Mesenchymal stem cell (in vitro differentiated cells and primary cell): Measurements from ENCODE around the gene OSBPL9.

Experiments used
- DNase-seq: peaks from one replicate; pipeline ENCODE4 v3.0.0-alpha.2; 2013
- H2AFZ ChIP-seq: one replicate; pipeline ENCODE4 v1.6.1; 2013; ENCODE audit warnings: low read depth, mild to moderate bottlenecking, control low read depth, inconsistent platforms, low read length, moderate library complexity
- H2AK5ac ChIP-seq: 2 replicates; pipeline ENCODE4 v1.6.1; 2013; ENCODE audit warnings: low read length, moderate library complexity, mild to moderate bottlenecking, inconsistent platforms; ENCODE audit not compliant: severe bottlenecking
- H2BK120ac ChIP-seq: one replicate; pipeline ENCODE4 v1.6.1; 2013; ENCODE audit warnings: low read depth, mild to moderate bottlenecking, inconsistent platforms, low read length, moderate library complexity
- H2BK12ac ChIP-seq, 2 experiments: one replicate each; pipeline ENCODE4 v1.6.1; 2013; ENCODE audit warnings: inconsistent platforms in 2 of 2, low read length in 2 of 2, mild to moderate bottlenecking in 2 of 2, moderate library complexity in 2 of 2, control low read depth in 1 of 2
- H2BK15ac ChIP-seq: one replicate; pipeline ENCODE4 v1.6.1; 2013; ENCODE audit warnings: mild to moderate bottlenecking, low read depth, inconsistent platforms; ENCODE audit not compliant: poor library complexity, severe bottlenecking
- H2BK5ac ChIP-seq: 2 replicates; pipeline ENCODE4 v1.6.1; 2013; ENCODE audit warnings: low read depth, mild to moderate bottlenecking, low read length, control low read depth, inconsistent platforms; ENCODE audit not compliant: poor library complexity, severe bottlenecking
- H3K14ac ChIP-seq, 2 experiments: one replicate each; pipeline ENCODE4 v1.6.1; 2013; ENCODE audit warnings: inconsistent platforms in 2 of 2, low read length in 2 of 2, control low read depth in 1 of 2, mild to moderate bottlenecking in 1 of 2, moderate library complexity in 1 of 2
- H3K18ac ChIP-seq, 2 experiments: one replicate each; pipeline ENCODE4 v1.6.1; 2013; ENCODE audit warnings: inconsistent platforms in 2 of 2, low read length in 2 of 2, control low read depth in 1 of 2, low read depth in 1 of 2, mild to moderate bottlenecking in 1 of 2
- H3K23ac ChIP-seq, 2 experiments: one replicate each; pipeline ENCODE4 v1.6.1; 2013; ENCODE audit warnings: inconsistent platforms in 2 of 2, low read length in 2 of 2, mild to moderate bottlenecking in 2 of 2, moderate library complexity in 2 of 2, control low read depth in 1 of 2
- H3K27ac ChIP-seq: 2 replicates; pipeline ENCODE4 v1.5.1; 2013; ENCODE audit warnings: mild to moderate bottlenecking, moderate library complexity, low read length, control low read depth, inconsistent platforms; ENCODE audit not compliant: poor library complexity, severe bottlenecking
- H3K27me3 ChIP-seq, 2 experiments: 2 replicates each; pipeline versions ENCODE4 v1.6.1 to v1.7.0; 2013; ENCODE audit warnings: low read length in 2 of 2, mild to moderate bottlenecking in 2 of 2, moderate library complexity in 2 of 2, control low read depth in 1 of 2, inconsistent platforms in 1 of 2; ENCODE audit not compliant: control insufficient read depth in 1 of 2, insufficient read depth in 1 of 2
- H3K36me3 ChIP-seq, 2 experiments: 2 replicates each; pipeline versions ENCODE4 v1.6.1 to v1.7.0; 2013; ENCODE audit warnings: low read length in 2 of 2, control low read depth in 1 of 2, inconsistent platforms in 1 of 2, low read depth in 1 of 2, mild to moderate bottlenecking in 1 of 2; ENCODE audit not compliant: insufficient read depth in 2 of 2, control insufficient read depth in 1 of 2
- H3K4ac ChIP-seq, 2 experiments: one replicate each; pipeline ENCODE4 v1.6.1; 2013; ENCODE audit warnings: inconsistent platforms in 2 of 2, low read length in 2 of 2, mild to moderate bottlenecking in 2 of 2, moderate library complexity in 2 of 2, control low read depth in 1 of 2, low read depth in 1 of 2
- H3K4me1 ChIP-seq: 2 replicates; pipeline ENCODE4 v1.6.1; 2013; ENCODE audit warnings: low read depth, low read length, control low read depth; ENCODE audit not compliant: control insufficient read depth, insufficient read depth
- H3K4me2 ChIP-seq: 2 replicates; pipeline ENCODE4 v1.6.1; 2013; ENCODE audit warnings: low read length, mild to moderate bottlenecking, inconsistent platforms; ENCODE audit not compliant: poor library complexity, severe bottlenecking
- H3K4me3 ChIP-seq, 2 experiments: 2 replicates each; pipeline versions ENCODE4 v1.5.1 to v1.7.0; 2013; ENCODE audit warnings: low read length in 2 of 2, mild to moderate bottlenecking in 2 of 2, control low read depth in 1 of 2, low read depth in 1 of 2; ENCODE audit not compliant: insufficient read depth in 1 of 2
- H3K79me1 ChIP-seq: replicated peaks from 2 replicates; pipeline ENCODE4 v1.6.1; 2013; ENCODE audit warnings: mild to moderate bottlenecking, control low read depth, low read length, inconsistent platforms; ENCODE audit not compliant: poor library complexity, severe bottlenecking
- H3K9ac ChIP-seq: 2 replicates; pipeline ENCODE4 v1.7.0; 2013; ENCODE audit warnings: mild to moderate bottlenecking, low read length, moderate library complexity
- H3K9me3 ChIP-seq: 2 replicates; pipeline ENCODE4 v1.7.0; 2013; ENCODE audit warnings: mild to moderate bottlenecking, low read length; ENCODE audit not compliant: control insufficient read depth
- H4K8ac ChIP-seq: one replicate; pipeline ENCODE4 v1.6.1; 2013; ENCODE audit warnings: inconsistent platforms, mild to moderate bottlenecking, low read length, moderate library complexity
- H4K91ac ChIP-seq: one replicate; pipeline ENCODE4 v1.6.1; 2013; ENCODE audit warnings: mild to moderate bottlenecking, low read length, inconsistent platforms
- WGBS: methylation state at CpG from one replicate; pipeline ENCODE4 v1.1.7; 2013; ENCODE audit warnings: mixed read lengths; 5-methylcytosine and 5-hydroxymethylcytosine counted together

OSBPL9 gene

DNA sequence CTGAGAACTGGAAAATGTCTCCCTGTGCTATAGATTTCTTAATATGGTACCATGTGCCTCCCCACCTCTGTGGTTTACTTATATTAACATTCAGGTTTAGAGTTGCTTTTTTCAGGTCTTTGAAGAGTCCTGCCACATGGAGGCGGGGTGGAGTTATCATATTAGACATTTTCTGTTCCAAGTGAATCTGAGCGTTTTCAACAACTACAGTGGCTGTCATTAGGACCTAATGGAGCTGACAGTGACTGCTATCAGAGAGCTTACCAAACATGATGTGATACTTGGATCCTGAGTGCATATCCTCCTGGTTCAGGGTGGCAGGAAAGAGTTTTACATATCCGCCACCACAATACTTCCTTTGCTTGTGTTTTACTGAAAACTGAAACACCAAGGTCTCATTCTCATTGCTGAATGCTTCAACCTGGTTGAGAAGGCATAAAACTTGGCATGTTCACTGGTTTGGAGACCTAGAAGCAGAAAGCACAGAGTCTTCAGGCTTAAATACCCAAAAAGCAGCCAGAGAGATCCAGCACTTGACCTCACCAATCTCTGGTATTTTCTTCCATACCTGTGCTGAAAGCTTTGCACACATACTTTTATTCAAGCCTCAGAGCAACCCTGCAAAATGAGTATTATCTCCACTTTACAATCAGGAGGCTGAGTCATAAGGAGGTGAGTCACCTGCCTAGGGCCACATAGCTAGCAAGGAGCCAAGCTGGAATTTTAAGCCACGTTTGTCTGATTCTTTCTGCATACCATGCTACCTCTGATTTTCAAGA is 47.4 kb upstream of the OSBPL9 start:
- peak; percentile 43 for DNase-seq
- Histone ChIP-seq H2BK5ac (no peak overlapping the region), H3K9me3 (no peaks in the 10 kb centered on the region), H2BK120ac (no peak overlapping the region), H2AK5ac (no peak overlapping the region), H3K79me1 (no peaks in the 10 kb centered on the region), H3K9ac (no peak overlapping the region), H2AFZ (peak overlapping the region; percentile 32), H4K91ac (no peak overlapping the region), H3K18ac (no peak overlapping the region), H4K8ac (peak overlapping the region; percentile 9), H3K14ac (no peak overlapping the region), H3K23ac (no peak overlapping the region), H3K27ac (peak overlapping the region; percentile 63), H3K4ac (no peak overlapping the region), H3K4me3 (no peak overlapping the region), H3K27me3 (no peaks in the 10 kb centered on the region), H2BK15ac (no peak overlapping the region), H2BK12ac (no peak overlapping the region), H3K4me1 (peaks cover 1% of the 10 kb centered on the region), H3K36me3 (no peaks in the 10 kb centered on the region), H3K4me2 (peak overlapping the region; percentile 19)
- 66% methylated on average over 4 of the region's 4 CpGs for WGBS

DNA sequence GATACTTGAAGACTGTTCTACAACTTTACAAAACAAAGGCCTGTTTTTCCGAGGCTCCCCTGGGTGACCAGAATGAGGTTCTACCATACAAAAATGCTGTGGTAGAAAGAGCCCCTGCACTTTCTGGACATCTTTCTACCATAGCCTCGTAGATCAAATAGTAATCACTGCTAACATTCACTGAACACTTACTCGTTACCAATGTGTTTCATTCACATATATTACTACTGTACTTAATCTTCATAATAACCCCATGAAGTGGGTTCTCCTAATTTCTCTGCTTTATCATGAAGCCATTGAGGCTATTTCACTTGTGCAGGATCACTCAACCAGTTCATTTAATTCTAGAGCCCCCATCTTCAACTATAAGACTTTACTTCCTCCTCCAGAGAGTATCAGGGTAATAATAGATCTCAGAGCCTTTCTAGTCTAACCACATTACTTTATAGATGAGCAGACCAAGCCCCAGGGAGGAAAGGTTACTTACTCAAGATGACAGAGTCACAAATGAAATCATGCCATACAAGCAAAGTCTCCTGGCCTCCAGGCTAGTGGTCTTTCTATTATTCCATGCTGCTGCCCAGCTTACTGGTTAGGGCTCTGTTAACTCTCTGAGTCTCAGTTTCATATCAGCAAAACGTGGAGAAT is 46.7 kb upstream of the OSBPL9 start:
- 69% methylated on average over 4 of the region's 4 CpGs for WGBS
- Histone ChIP-seq H3K14ac (no peak overlapping the region), H3K18ac (no peak overlapping the region), H3K4me2 (peak overlapping the region; percentile 19), H2BK5ac (no peak overlapping the region), H3K4me3 (no peak overlapping the region), H4K8ac (no peak overlapping the region), H3K4ac (no peak overlapping the region), H2AK5ac (no peak overlapping the region), H3K27me3 (no peaks in the 10 kb centered on the region), H2BK12ac (no peak overlapping the region), H2BK120ac (no peak overlapping the region), H2AFZ (no peak overlapping the region), H4K91ac (no peak overlapping the region), H3K79me1 (no peaks in the 10 kb centered on the region), H3K36me3 (no peaks in the 10 kb centered on the region), H3K9ac (no peak overlapping the region), H3K27ac (peak overlapping the region; percentile 48), H3K4me1 (peaks cover 1% of the 10 kb centered on the region), H3K23ac (no peak overlapping the region), H3K9me3 (no peaks in the 10 kb centered on the region), H2BK15ac (no peak overlapping the region)
- no peak for DNase-seq

DNA sequence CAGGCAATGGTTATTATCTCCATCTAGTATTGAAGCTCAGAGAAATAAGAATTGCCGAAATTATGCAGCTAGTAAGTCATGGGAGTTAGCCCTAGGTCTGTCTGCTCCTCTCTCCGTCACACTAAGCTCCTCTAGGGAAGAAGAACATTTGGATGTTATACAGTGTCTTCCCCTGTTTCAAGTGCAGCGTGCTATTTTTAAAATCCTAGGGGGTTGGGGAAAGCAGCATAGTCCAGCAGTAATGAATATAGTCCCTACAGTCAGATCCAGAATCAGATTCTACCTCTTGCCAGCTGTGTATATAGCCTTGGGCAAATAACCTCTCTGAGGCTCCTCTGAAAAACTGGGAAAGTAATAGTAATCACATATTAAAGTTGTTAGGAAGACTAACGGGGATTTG is 44.5 kb upstream of the OSBPL9 start:
- Histone ChIP-seq H3K27ac (no peak overlapping the region), H3K14ac (no peak overlapping the region), H4K91ac (no peak overlapping the region), H3K18ac (no peak overlapping the region), H3K4me3 (no peak overlapping the region), H2BK5ac (no peak overlapping the region), H2BK120ac (no peak overlapping the region), H3K36me3 (no peaks in the 10 kb centered on the region), H2BK12ac (no peak overlapping the region), H3K4me1 (peaks cover 1% of the 10 kb centered on the region), H3K27me3 (no peaks in the 10 kb centered on the region), H3K9ac (no peak overlapping the region), H2AK5ac (no peak overlapping the region), H2BK15ac (no peak overlapping the region), H3K23ac (no peak overlapping the region), H4K8ac (no peak overlapping the region), H3K9me3 (no peaks in the 10 kb centered on the region), H3K4ac (no peak overlapping the region), H2AFZ (no peak overlapping the region), H3K79me1 (no peaks in the 10 kb centered on the region), H3K4me2 (no peak overlapping the region)
- WGBS: 94% methylated on average over 3 of the region's 4 CpGs
- DNase-seq: no peak

DNA sequence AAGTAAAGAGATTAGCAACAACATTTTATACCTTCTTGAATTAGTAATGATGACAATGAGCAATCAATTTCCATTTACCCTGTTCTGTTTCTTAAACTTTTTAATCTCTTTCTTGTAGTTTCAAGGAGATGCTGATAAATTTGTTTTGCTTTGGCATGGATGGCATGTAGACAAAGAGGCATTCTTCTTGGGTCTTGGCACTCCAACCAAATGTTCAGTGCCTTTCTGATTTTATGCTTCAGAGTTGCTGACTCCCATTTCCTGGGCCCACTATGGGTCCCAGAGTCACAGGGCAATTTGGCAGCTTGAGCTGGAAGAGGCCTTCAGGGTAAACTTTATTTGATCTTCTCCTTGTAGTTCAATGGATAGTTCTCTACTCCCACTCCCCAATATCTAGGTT is 42.1 kb upstream of the OSBPL9 start:
- Histone ChIP-seq H3K9me3 (no peaks in the 10 kb centered on the region), H3K79me1 (no peaks in the 10 kb centered on the region), H2BK120ac (no peak overlapping the region), H3K4me3 (no peak overlapping the region), H3K14ac (no peak overlapping the region), H3K27me3 (no peaks in the 10 kb centered on the region), H3K9ac (no peak overlapping the region), H2BK5ac (no peak overlapping the region), H2AFZ (no peak overlapping the region), H4K91ac (no peak overlapping the region), H3K23ac (no peak overlapping the region), H3K4me2 (no peak overlapping the region), H3K4me1 (no peaks in the 10 kb centered on the region), H3K27ac (no peak overlapping the region), H2BK12ac (no peak overlapping the region), H2BK15ac (no peak overlapping the region), H3K18ac (no peak overlapping the region), H3K4ac (no peak overlapping the region), H4K8ac (no peak overlapping the region), H2AK5ac (no peak overlapping the region), H3K36me3 (no peaks in the 10 kb centered on the region)
- no peak for DNase-seq
